ENCODE data around the gene SIAE. TPM values are rescaled to one million over a fixed set of nuclear protein-coding genes. Genes with fewer than 3 reads are reported as not detected.

Gene SIAE
- polyA plus RNA-seq, 1 of the 3 experiments (the other 2 are of a cell fraction): 27.9 TPM

GRCh38 chr11:124611064-124611463 lies 62.5 kb downstream of the SIAE start, which contains the start of gene PANX3:
PANX3 (plus strand) TSS chr11:124611428; CDS start chr11:124611557, 129 bp downstream.
- H3F3A ChIP-seq (replicated peaks; ENCODE audit: insufficient read depth): no peaks in the 10 kb centered on the region
- no peak within 1 kb of the TSS for H3K27ac ChIP-seq (ENCODE audit: low read depth in 2 of 2, low read length in 1 of 2)
- WGBS (ENCODE audit: low lambda C conversion rate): 36% methylated on average over 2 of the region's 5 CpGs
- no peaks in the 10 kb centered on the region; a peak in 1 of 4 replicates for H3K4me1 ChIP-seq (ENCODE audit: control insufficient read depth in 1 of 2, insufficient read depth in 2 of 2, low read depth in 1 of 2, low read length in 1 of 2)
- H4K20me1 ChIP-seq (ENCODE audit: insufficient read depth): no peaks in the 10 kb centered on the region
- H3K4me3 ChIP-seq (ENCODE audit: low read depth in 2 of 2, low read length in 1 of 2): no peak within 1 kb of the TSS
- TF ChIP-seq TCF12 (IDR thresholded peaks at IDR 0.05) (no peak), PBX3 (IDR thresholded peaks at IDR 0.05) (no peak), TEAD4 (IDR thresholded peaks at IDR 0.05; ENCODE audit: borderline replicate concordance, insufficient read depth) (no peak), MXI1 (IDR thresholded peaks at IDR 0.05; ENCODE audit: low read depth, low read length) (no peak), ELF1 (IDR thresholded peaks at IDR 0.05) (no peak), RFX5 (IDR thresholded peaks at IDR 0.05; ENCODE audit: low read length) (no peak), REST (IDR thresholded peaks at IDR 0.05; ENCODE audit: low read depth, low read length) (no peak), RXRA (IDR thresholded peaks at IDR 0.05; ENCODE audit: borderline replicate concordance, low read depth) (no peak), POLR2AphosphoS5 (IDR thresholded peaks at IDR 0.05; ENCODE audit: low read depth, low read length) (no peak), NRF1 (IDR thresholded peaks at IDR 0.05; ENCODE audit: low read depth, low read length) (no peak), MEF2A (IDR thresholded peaks at IDR 0.05; ENCODE audit: borderline replicate concordance, low read depth) (no peak), RAD21 (IDR thresholded peaks at IDR 0.05; ENCODE audit: low read length) (no peak), USF1 (IDR thresholded peaks at IDR 0.05; ENCODE audit: borderline replicate concordance, low read depth) (no peak), EP300 (IDR thresholded peaks at IDR 0.05; ENCODE audit: borderline replicate concordance in 1 of 2, low read depth in 1 of 2, low read length in 1 of 2) (no peak), CTCF (IDR thresholded peaks at IDR 0.05) (no peak), FOXM1 (IDR thresholded peaks at IDR 0.05; ENCODE audit: low read depth) (no peak), IRF3 (IDR thresholded peaks at IDR 0.05; ENCODE audit: low read depth, low read length) (no peak), NFIC (IDR thresholded peaks at IDR 0.05; ENCODE audit: borderline replicate concordance) (no peak), ZBTB33 (IDR thresholded peaks at IDR 0.05; ENCODE audit: borderline replicate concordance, low read depth) (no peak), SMC3 (IDR thresholded peaks at IDR 0.05; ENCODE audit: low read depth, low read length) (no peak)
- H3K9ac ChIP-seq: no peak within 1 kb of the TSS
- no peak within 1 kb of the TSS for H2AFZ ChIP-seq (ENCODE audit: low read depth)
- H3K9me2 ChIP-seq: no peaks in the 10 kb centered on the region
- peaks cover 8% of the 10 kb centered on the region; the same call in 1 of the 2 replicates for H3K27me3 ChIP-seq (ENCODE audit: insufficient read depth)
- no peak within 1 kb of the TSS for H3K4me2 ChIP-seq
- H3K9me3 ChIP-seq: no peaks in the 10 kb centered on the region
- no peak for DNase-seq
- CTCF ChIA-PET: interaction anchor here (1.0 kb wide), 1 partner anchor 9 kb away, joined by 4 read pairs; no protein-coding TSS in a partner anchor
- no peaks in the 10 kb centered on the region for H3K79me2 ChIP-seq (ENCODE audit: insufficient read depth)
- H3K36me3 ChIP-seq (replicated peaks in 1 of 2; ENCODE audit: control insufficient read depth in 1 of 2, insufficient read depth in 2 of 2, low read length in 1 of 2): no peaks in the 10 kb centered on the region
- POLR2A ChIA-PET: no interaction called here

Measured in SK-N-SH (cell line).